HG03457 (cell line): Measurements from ENCODE around the gene ZKSCAN8.

Experiments used
- ATAC-seq: cut with Tn5 transposase; IDR thresholded peaks from one replicate; pipeline ENCODE4 v1.9.1; 2021; ENCODE audit warnings: moderate number of reproducible peaks; ENCODE audit not compliant: unreplicated experiment

The ZKSCAN8 gene

DNA sequence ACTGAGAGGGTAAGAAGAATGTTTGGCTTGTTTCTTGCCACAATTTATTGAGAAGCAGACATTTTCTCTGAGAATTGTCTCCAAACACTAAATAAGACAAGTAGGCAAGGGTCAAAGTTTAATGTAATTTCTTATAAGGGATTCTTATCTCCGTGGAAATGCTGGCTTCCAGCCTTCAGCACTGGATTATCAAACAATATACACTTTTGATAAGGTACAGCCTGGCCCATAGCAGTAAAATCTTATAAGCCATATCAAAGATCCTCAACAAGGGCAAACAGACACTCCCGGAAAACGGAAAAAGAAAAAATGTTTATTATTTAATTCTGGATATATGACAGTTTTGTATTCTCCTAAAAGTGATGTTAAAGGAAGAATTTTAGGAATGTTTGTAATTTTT is 64.8 kb downstream of the ZKSCAN8 start:
- no peak for ATAC-seq

- ATAC-seq = no peak
Observed at GRCh38 chr6:28206928-28207509, 65.3 kb downstream of the ZKSCAN8 start.

DNA sequence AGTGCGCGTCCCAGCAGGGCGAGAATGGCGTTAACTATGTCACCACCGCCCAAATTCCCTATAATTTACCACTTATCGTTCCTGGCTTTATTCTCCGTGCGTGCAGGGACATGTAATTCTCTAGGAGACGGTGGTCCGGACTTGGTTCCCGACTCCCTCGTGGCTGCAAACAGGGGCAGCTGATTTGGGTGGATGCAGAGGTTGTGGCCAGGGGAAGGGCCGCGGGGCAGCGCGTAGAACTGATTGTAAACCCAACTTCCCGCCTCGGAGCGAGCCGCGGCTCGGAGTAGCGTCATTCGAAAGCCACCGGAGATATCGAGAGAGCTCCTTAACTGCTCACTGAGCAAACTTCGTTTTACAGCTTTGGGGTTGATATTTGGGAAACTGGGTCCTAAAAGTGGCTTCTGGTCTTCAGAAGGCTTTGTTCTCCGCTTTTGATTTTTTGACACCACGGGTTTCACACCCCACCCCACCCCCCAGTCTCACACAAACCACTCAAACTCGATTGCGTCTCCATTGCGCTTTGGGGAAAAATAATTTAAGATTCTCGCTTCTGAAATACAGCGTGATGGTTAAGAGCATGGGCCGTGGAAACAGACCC is 65.9 kb downstream of the ZKSCAN8 start:
- ATAC-seq = no peak

GRCh38 chr6:28208111-28208659 is 66.5 kb downstream of the ZKSCAN8 start:
- no peak for ATAC-seq
